Measurements from ENCODE around the gene ALDH3B2.
A peak's percentile ranks its signal among the peaks of the same experiment; 100 is the strongest.

DNA sequence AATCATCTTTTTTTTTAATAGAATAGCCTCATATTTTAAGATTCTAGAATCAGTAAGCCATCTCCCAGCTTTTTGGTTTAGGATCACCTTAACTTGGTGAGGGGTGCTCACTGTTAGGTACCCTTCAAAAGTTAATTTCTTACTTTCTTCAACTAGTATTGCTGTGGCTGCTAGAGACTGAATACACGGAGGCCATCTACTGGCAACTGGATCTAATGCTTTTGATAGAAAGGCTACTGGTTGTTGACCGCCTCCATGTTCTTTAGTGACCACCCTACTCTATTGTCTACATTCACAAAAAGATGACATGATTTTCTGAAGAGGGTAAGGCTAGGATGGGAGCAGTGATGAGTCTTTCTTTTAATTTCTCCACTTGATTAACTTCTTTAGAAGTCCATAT, 16.7 kb upstream of the ALDH3B2 start:
- TF ChIP-seq, protein P1, sequence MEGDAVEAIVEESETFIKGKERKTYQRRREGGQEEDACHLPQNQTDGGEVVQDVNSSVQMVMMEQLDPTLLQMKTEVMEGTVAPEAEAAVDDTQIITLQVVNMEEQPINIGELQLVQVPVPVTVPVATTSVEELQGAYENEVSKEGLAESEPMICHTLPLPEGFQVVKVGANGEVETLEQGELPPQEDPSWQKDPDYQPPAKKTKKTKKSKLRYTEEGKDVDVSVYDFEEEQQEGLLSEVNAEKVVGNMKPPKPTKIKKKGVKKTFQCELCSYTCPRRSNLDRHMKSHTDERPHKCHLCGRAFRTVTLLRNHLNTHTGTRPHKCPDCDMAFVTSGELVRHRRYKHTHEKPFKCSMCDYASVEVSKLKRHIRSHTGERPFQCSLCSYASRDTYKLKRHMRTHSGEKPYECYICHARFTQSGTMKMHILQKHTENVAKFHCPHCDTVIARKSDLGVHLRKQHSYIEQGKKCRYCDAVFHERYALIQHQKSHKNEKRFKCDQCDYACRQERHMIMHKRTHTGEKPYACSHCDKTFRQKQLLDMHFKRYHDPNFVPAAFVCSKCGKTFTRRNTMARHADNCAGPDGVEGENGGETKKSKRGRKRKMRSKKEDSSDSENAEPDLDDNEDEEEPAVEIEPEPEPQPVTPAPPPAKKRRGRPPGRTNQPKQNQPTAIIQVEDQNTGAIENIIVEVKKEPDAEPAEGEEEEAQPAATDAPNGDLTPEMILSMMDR (IDR thresholded peaks at IDR 0.05), result peak in 1 of 6 experiments; percentile 26
- no peak for TF ChIP-seq POLR2A (IDR thresholded peaks at IDR 0.05)
